NT2/D1 (cell line): ENCODE measurements around the gene SLC6A19.

Experiments
- SUZ12 ChIP-seq: IDR thresholded peaks from 2 replicates; pipeline ENCODE4 v1.6.1; 2011; ENCODE audit not compliant: insufficient read length, insufficient read depth; ENCODE audit errors: extremely low read depth
- YY1 ChIP-seq: IDR thresholded peaks from 2 replicates; pipeline ENCODE4 v1.6.1; 2011; ENCODE audit not compliant: insufficient read length, insufficient read depth
- ZNF274 ChIP-seq: IDR thresholded peaks from 2 replicates; pipeline ENCODE4 v1.6.1; 2011; ENCODE audit warnings: mild to moderate bottlenecking, low read depth, low read length

- TF ChIP-seq YY1, result no peak
- no peak for TF ChIP-seq SUZ12
- no peak for TF ChIP-seq ZNF274
Observed at GRCh38 chr5:1212881-1213280, 11.5 kb downstream of the SLC6A19 start.
